ENCODE data around the gene DZIP1L. TPM values are rescaled to one million over a fixed set of nuclear protein-coding genes. Genes with fewer than 3 reads are reported as not detected.
A peak's percentile ranks its signal among the peaks of the same experiment; 100 is the strongest.

The DZIP1L gene
- total RNA-seq, 1 experiment from 2014 or later = 15.3 TPM

DNA sequence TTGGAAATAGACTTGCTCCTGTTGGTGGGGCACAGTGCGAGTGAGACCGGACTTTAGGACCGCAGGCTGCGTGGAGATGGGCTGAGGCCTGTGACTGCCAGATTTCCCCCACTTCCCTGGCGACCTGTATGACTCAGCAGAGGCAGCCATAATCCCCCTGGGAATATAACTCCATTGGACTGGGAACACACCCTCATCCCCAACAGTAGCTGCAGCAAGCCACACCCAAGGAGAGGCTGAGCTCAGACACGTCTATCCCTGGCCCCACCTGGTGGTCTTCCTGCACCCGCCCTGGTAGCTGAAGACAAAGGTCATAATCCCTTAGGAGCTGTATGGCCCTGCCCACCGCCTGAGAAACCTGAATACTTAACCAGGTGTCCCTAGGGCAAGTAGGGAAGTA lies 42.6 kb downstream of the DZIP1L start:
- ATAC-seq (peak; percentile 31), DNase-seq (ENCODE audit: low spot score) (peak; percentile 19)
- ChIA-PET POLR2A (no interaction called here), CTCF (interaction anchor here (1.1 to 3.4 kb wide), 5 partner anchors 9 to 47 kb away, joined by 4 to 20 read pairs (median 5); partner anchors contain the start of gene DZIP1L)
- Mint-ChIP-seq H3K27me3 (ENCODE audit: low read depth) (no peaks in the 10 kb centered on the region), H3K27ac (peak overlapping the region; percentile 21), H3K4me3 (no peak overlapping the region), H3K36me3 (peaks cover 27% of the 10 kb centered on the region), H3K9me3 (peaks cover 8% of the 10 kb centered on the region), H3K4me1 (peaks cover 18% of the 10 kb centered on the region)
- TF ChIP-seq, protein P1, sequence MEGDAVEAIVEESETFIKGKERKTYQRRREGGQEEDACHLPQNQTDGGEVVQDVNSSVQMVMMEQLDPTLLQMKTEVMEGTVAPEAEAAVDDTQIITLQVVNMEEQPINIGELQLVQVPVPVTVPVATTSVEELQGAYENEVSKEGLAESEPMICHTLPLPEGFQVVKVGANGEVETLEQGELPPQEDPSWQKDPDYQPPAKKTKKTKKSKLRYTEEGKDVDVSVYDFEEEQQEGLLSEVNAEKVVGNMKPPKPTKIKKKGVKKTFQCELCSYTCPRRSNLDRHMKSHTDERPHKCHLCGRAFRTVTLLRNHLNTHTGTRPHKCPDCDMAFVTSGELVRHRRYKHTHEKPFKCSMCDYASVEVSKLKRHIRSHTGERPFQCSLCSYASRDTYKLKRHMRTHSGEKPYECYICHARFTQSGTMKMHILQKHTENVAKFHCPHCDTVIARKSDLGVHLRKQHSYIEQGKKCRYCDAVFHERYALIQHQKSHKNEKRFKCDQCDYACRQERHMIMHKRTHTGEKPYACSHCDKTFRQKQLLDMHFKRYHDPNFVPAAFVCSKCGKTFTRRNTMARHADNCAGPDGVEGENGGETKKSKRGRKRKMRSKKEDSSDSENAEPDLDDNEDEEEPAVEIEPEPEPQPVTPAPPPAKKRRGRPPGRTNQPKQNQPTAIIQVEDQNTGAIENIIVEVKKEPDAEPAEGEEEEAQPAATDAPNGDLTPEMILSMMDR (IDR thresholded peaks at IDR 0.05) = no peak
- peak; percentile 65; the same call in 1 of the 2 replicates for TF ChIP-seq NFE2L1 (CRISPR knock-in tag; IDR thresholded peaks at IDR 0.05)

DNA sequence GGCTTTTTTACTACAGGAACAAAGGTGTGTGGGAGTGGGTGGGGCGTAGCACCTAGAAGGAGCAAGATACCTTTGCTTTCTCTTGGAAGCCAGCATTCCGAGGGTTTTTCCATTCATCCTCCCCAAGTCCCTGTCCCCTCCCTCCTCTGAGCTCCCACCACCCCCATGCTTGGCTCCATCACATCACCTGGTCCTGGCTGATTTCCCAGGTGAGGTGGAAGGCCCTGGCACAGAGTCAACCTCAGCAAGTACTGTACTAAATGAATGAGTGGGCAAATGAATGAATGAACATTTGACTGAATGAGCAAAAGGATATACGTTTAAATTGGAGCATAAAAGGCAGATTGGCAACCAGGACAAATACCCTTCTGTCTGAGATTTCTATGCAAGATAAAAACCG lies 45.4 kb downstream of the DZIP1L start:
- H3K27me3 Mint-ChIP-seq (ENCODE audit: low read depth) = no peaks in the 10 kb centered on the region
- DNase-seq (ENCODE audit: low spot score) (no peak), ATAC-seq (no peak)
- ChIA-PET CTCF (interaction anchor here (0.9 to 2.8 kb wide), 7 partner anchors 18 to 280 kb away, joined by 3 to 34 read pairs (median 6); partner anchors contain the start of gene DZIP1L), POLR2A (no interaction called here)
- no peak for TF ChIP-seq NR2C2 (CRISPR knock-in tag; IDR thresholded peaks at IDR 0.05)
- TF ChIP-seq IRF2 (CRISPR knock-in tag; IDR thresholded peaks at IDR 0.05; ENCODE audit: borderline replicate concordance, low read depth) = no peak
- TF ChIP-seq, protein P2, sequence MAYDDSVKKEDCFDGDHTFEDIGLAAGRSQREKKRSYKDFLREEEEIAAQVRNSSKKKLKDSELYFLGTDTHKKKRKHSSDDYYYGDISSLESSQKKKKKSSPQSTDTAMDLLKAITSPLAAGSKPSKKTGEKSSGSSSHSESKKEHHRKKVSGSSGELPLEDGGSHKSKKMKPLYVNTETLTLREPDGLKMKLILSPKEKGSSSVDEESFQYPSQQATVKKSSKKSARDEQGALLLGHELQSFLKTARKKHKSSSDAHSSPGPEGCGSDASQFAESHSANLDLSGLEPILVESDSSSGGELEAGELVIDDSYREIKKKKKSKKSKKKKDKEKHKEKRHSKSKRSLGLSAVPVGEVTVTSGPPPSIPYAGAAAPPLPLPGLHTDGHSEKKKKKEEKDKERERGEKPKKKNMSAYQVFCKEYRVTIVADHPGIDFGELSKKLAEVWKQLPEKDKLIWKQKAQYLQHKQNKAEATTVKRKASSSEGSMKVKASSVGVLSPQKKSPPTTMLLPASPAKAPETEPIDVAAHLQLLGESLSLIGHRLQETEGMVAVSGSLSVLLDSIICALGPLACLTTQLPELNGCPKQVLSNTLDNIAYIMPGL (CRISPR knock-in tag; IDR thresholded peaks at IDR 0.05) = no peak
- TF ChIP-seq, protein P3, sequence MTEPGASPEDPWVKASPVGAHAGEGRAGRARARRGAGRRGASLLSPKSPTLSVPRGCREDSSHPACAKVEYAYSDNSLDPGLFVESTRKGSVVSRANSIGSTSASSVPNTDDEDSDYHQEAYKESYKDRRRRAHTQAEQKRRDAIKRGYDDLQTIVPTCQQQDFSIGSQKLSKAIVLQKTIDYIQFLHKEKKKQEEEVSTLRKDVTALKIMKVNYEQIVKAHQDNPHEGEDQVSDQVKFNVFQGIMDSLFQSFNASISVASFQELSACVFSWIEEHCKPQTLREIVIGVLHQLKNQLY (CRISPR knock-in tag; IDR thresholded peaks at IDR 0.05) = no peak
- TF ChIP-seq, protein P4, sequence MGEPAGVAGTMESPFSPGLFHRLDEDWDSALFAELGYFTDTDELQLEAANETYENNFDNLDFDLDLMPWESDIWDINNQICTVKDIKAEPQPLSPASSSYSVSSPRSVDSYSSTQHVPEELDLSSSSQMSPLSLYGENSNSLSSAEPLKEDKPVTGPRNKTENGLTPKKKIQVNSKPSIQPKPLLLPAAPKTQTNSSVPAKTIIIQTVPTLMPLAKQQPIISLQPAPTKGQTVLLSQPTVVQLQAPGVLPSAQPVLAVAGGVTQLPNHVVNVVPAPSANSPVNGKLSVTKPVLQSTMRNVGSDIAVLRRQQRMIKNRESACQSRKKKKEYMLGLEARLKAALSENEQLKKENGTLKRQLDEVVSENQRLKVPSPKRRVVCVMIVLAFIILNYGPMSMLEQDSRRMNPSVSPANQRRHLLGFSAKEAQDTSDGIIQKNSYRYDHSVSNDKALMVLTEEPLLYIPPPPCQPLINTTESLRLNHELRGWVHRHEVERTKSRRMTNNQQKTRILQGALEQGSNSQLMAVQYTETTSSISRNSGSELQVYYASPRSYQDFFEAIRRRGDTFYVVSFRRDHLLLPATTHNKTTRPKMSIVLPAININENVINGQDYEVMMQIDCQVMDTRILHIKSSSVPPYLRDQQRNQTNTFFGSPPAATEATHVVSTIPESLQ (CRISPR knock-in tag; IDR thresholded peaks at IDR 0.05) = no peak
- no peak for TF ChIP-seq ZNF671 (CRISPR knock-in tag; IDR thresholded peaks at IDR 0.05)
- TF ChIP-seq ELF4 (CRISPR knock-in tag; IDR thresholded peaks at IDR 0.05; ENCODE audit: low read depth) = no peak
- H3K9me3 Mint-ChIP-seq = no peaks in the 10 kb centered on the region
- H3K4me3 Mint-ChIP-seq = no peak overlapping the region
- peaks cover 18% of the 10 kb centered on the region for H3K4me1 Mint-ChIP-seq
- no peak overlapping the region for H3K27ac Mint-ChIP-seq
- peaks cover 8% of the 10 kb centered on the region for H3K36me3 Mint-ChIP-seq

DNA sequence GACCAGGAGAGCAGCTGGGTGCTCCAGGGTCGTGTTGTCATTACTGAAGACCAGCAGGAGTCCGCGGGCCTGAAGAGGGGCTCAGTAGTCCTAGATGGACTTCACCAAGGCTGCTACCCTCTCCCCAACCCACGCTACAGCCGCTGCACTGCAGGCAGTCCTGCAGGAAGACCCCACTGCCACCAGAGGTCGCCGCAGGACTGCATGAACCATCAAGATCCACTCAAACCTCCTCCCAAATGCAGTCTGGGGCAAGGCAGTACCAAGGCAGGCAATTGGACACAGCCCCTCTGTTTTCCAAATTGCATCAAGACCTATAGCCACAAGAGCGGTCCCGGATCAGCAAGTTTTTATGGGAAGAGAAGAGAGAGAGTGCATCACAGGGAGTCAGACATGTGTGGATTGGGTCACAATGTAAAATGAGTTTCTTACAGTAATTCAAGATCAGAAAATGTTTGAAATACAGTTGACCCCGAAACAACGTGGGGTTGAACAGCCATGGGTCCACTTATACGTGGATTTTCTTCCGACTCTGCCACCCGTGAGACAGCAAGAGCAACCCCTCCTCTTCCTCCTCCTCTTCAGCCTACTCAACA lies 46.7 kb downstream of the DZIP1L start:
- H3K27ac Mint-ChIP-seq = no peak overlapping the region
- TF ChIP-seq, protein P1 (IDR thresholded peaks at IDR 0.05) = peak; percentile 97
- TF ChIP-seq, protein P3 (CRISPR knock-in tag; IDR thresholded peaks at IDR 0.05) = no peak
- H3K4me3 Mint-ChIP-seq = no peak overlapping the region
- ChIA-PET POLR2A (interaction anchor here (1.0 kb wide), 1 partner anchor 47 kb away, joined by 4 read pairs; the partner anchor contains the start of gene DZIP1L), CTCF (interaction anchor here (1.0 to 2.8 kb wide), 4 partner anchors 16 to 50 kb away, joined by 6 to 34 read pairs (median 8); partner anchors contain the start of gene DZIP1L)
- peaks cover 18% of the 10 kb centered on the region for H3K4me1 Mint-ChIP-seq
- peaks cover 6% of the 10 kb centered on the region for H3K36me3 Mint-ChIP-seq
- no peaks in the 10 kb centered on the region for H3K27me3 Mint-ChIP-seq (ENCODE audit: low read depth)
- DNase-seq (ENCODE audit: low spot score) (peak; percentile 89), ATAC-seq (peak; percentile 97)
- H3K9me3 Mint-ChIP-seq = no peaks in the 10 kb centered on the region
